HUES64 (cell line): ENCODE measurements around the gene SLC26A6. TPM values are rescaled to one million over a fixed set of nuclear protein-coding genes. Genes with fewer than 3 reads are reported as not detected.

ENCODE experiments used
- H3K27ac ChIP-seq: 2 replicates; pipeline ENCODE4 v1.7.0; 2013; ENCODE audit warnings: low read depth, low read length, inconsistent platforms
- H3K27me3 ChIP-seq: 2 replicates; pipeline ENCODE4 v1.6.1; 2013; ENCODE audit warnings: mild to moderate bottlenecking, low read length; ENCODE audit not compliant: insufficient read depth
- H3K36me3 ChIP-seq: 2 replicates; pipeline ENCODE4 v1.6.1; 2013; ENCODE audit warnings: mild to moderate bottlenecking, low read length; ENCODE audit not compliant: insufficient read depth
- H3K4me1 ChIP-seq: 2 replicates; pipeline ENCODE4 v1.6.1; 2013; ENCODE audit warnings: mild to moderate bottlenecking, low read length, moderate library complexity; ENCODE audit not compliant: insufficient read depth
- H3K4me3 ChIP-seq: 2 replicates; pipeline ENCODE4 v1.5.1; 2013; ENCODE audit warnings: mild to moderate bottlenecking, low read length, moderate library complexity
- H3K9ac ChIP-seq: 2 replicates; pipeline ENCODE4 v1.6.1; 2013; ENCODE audit warnings: mild to moderate bottlenecking, low read depth, low read length
- H3K9me3 ChIP-seq: 2 replicates; pipeline ENCODE4 v1.6.1; 2013; ENCODE audit warnings: low read depth, low read length; ENCODE audit not compliant: insufficient read depth
- whole genome bisulfite sequencing: fragments of 150-250, 120-280 bp; methylation state at CpG from one replicate; pipeline ENCODE4 v1.1.7; 2013; ENCODE audit warnings: missing lambda C conversion rate; 5-methylcytosine and 5-hydroxymethylcytosine counted together
- polyA plus RNA-seq, 2 experiments: library from polyadenylated mRNA; stranded (reverse); fragments of 50-300 nt; gene quantifications; one replicate each; pipeline ENCODE4 v1.2.3, GENCODE V29; 2013

Gene SLC26A6, protein sequence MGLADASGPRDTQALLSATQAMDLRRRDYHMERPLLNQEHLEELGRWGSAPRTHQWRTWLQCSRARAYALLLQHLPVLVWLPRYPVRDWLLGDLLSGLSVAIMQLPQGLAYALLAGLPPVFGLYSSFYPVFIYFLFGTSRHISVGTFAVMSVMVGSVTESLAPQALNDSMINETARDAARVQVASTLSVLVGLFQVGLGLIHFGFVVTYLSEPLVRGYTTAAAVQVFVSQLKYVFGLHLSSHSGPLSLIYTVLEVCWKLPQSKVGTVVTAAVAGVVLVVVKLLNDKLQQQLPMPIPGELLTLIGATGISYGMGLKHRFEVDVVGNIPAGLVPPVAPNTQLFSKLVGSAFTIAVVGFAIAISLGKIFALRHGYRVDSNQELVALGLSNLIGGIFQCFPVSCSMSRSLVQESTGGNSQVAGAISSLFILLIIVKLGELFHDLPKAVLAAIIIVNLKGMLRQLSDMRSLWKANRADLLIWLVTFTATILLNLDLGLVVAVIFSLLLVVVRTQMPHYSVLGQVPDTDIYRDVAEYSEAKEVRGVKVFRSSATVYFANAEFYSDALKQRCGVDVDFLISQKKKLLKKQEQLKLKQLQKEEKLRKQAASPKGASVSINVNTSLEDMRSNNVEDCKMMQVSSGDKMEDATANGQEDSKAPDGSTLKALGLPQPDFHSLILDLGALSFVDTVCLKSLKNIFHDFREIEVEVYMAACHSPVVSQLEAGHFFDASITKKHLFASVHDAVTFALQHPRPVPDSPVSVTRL
- polyA plus RNA-seq (2013, experiment 1 of 2), result 42.0 TPM
- polyA plus RNA-seq (2013, experiment 2 of 2), result 40.4 TPM

DNA sequence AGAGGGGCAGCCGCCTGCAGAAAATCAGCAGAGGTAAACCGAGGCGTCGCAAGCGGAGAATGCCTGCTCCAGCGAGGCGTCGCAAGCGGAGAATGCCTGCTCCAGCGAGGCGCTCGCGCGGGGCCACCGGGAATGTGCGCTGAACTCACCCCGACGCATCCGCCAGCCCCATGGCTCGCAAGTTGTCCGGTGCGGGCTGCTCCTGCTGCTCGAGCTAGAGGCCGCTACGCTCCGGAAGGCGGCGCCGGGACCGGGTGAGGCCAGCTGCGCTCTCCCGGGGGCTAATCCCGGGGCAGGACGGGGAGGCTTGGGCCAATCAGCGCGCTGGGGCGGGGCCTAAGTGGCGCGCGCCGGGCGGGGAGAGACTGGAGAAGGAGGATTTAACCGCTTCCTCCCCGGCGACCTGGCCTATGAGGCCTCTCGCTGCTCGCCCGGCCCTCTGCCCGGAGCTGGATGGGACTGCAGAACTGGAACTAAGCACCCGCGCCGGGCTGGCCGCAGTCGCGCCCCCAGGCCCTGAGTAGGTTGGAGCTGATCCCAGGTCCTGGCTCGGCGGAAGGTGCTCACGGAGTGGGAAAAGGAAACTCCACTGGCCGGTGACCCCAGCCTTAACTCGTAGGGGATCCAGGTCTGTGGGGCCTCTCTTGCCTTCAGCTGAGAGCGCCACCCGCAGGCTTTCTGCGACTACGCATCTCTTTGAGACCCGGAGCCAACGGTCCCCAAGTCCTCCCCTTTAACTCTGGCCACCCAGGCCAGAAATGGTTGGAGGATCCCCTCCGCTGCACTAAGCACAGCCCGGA is at the start of gene SLC26A6:
Gene SLC26A6 (minus strand): TSS at position 240 of the 800 bp plus-strand sequence. CDS start 68 bp downstream, at position 172.
- peak within 1 kb of the TSS; percentile 87 for H3K4me3 ChIP-seq
- no peaks in the 10 kb centered on the region for H3K27me3 ChIP-seq
- peak within 1 kb of the TSS; percentile 87 for H3K27ac ChIP-seq
- H3K36me3 ChIP-seq, result peaks cover 50% of the 10 kb centered on the region
- H3K4me1 ChIP-seq, result peaks cover 22% of the 10 kb centered on the region
- WGBS, result under 1% methylated on average over 68 of the region's 68 CpGs
- peak within 1 kb of the TSS; percentile 83 for H3K9ac ChIP-seq
- no peaks in the 10 kb centered on the region for H3K9me3 ChIP-seq

DNA sequence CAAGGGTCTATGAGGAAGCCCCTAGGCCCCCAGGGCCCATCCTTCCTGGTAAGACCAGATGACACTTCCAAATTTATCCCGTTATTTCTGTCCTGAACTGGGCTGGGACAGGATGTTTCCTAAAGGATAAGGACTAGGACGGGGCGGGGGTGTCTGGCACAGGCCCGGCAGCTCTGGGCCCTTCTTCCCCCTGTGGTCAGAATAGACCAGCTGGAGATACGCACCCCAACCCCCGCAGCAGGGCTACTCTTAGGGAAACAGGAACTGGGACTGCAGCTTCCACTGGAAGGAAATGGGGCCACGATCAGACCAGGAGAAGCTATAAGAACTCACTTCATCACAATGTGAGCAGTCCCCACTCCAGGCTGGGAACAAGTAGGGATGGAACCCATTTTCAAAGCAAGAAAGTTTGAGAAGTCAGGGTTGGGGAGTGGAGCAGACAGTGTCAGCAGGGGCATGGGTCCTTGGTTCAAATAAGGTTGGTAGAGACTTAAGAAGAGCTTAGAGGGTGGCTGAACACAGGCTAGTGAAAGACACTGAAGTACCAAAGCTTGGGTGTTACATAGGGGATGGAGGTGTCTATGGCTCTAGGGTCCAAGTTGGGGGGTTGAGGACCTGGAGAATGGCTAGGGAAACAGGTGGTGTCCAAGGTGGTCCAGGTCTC is 49.4 kb upstream of the SLC26A6 start:
- Histone ChIP-seq H3K9me3 (no peaks in the 10 kb centered on the region), H3K27me3 (no peaks in the 10 kb centered on the region), H3K4me3 (peak overlapping the region; percentile 90), H3K36me3 (peaks cover 57% of the 10 kb centered on the region), H3K27ac (no peak overlapping the region), H3K4me1 (peaks cover 9% of the 10 kb centered on the region), H3K9ac (no peak overlapping the region)
- WGBS, result 85% methylated on average over 7 of the region's 7 CpGs

DNA sequence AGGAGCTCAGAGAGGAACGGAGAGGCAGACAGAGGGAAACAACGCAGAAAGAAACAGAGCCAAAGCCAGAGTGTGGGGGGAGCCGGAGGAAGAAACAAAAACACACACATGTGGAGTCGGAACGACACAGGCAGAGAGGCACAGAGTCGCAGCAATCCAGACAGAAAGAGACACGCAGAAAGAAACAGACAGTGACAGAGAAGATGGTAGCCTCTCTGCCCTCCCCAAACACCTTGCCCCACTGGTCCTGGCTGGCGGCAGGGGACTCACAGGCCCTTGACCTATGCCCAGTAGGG is 48.7 kb upstream of the SLC26A6 start:
- H3K4me3 ChIP-seq, result peak overlapping the region; percentile 90
- no peaks in the 10 kb centered on the region for H3K27me3 ChIP-seq
- peaks cover 9% of the 10 kb centered on the region for H3K4me1 ChIP-seq
- H3K27ac ChIP-seq, result no peak overlapping the region
- 94% methylated on average over 8 of the region's 8 CpGs for WGBS
- peaks cover 57% of the 10 kb centered on the region for H3K36me3 ChIP-seq
- no peaks in the 10 kb centered on the region for H3K9me3 ChIP-seq
- no peak overlapping the region for H3K9ac ChIP-seq

DNA sequence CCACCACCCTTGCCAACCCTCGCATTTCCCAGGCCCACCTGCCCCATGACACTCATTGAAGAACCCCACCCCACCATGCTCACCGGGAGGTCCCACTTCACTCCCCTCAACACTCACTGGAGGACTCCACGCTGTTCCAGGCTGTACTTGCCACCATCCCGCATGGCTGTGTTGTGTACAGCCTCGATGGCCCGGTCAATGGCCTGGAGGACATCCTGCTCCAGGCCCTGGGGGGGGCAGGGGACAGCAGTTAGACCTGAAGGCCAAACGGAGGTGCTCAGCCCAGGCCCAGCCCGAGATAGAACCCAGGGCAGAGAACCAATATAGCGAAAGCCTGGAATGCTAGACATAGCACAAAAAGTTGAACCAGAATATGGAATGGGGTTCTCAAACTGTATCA is 47.5 kb upstream of the SLC26A6 start:
- peaks cover 9% of the 10 kb centered on the region for H3K4me1 ChIP-seq
- no peaks in the 10 kb centered on the region for H3K27me3 ChIP-seq
- no peak overlapping the region for H3K9ac ChIP-seq
- WGBS, result 93% methylated on average over 9 of the region's 9 CpGs
- no peak overlapping the region for H3K27ac ChIP-seq
- H3K9me3 ChIP-seq, result no peaks in the 10 kb centered on the region
- no peak overlapping the region for H3K4me3 ChIP-seq
- H3K36me3 ChIP-seq, result peaks cover 57% of the 10 kb centered on the region

DNA sequence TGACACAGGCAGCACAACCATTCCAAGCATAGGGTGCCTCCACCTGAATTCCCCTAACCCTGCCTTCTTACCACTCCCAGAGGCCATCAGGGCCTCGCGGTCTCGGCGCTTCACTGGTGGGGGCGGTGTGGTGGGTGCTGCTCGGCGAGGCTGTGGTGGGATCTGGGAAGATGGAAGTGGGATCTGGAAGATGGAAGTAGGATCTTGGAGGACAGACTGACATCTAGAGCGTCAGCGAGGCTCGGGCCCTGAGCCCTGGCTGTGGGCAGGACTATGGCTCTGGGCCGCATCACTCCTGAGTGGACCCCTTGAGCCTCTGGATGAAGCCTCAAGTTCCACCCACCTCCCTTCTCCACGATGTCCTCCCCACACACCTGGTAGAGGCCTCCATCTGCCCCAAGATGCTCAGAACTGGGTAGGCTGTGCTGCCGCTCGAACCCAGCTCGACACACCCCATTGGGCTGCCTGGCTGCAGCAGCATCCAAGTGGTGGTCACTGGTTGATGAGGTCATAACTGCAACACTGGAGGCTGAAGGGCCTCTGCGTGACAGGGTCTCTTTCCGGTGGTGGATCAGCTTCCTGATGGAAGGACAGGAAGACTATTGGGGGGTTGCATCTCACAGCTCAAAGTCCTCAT is 46.8 kb upstream of the SLC26A6 start:
- whole genome bisulfite sequencing, result 97% methylated on average over 17 of the region's 17 CpGs
- Histone ChIP-seq H3K9ac (no peak overlapping the region), H3K4me1 (peaks cover 9% of the 10 kb centered on the region), H3K9me3 (no peaks in the 10 kb centered on the region), H3K27ac (no peak overlapping the region), H3K36me3 (peaks cover 57% of the 10 kb centered on the region), H3K4me3 (no peak overlapping the region), H3K27me3 (no peaks in the 10 kb centered on the region)

DNA sequence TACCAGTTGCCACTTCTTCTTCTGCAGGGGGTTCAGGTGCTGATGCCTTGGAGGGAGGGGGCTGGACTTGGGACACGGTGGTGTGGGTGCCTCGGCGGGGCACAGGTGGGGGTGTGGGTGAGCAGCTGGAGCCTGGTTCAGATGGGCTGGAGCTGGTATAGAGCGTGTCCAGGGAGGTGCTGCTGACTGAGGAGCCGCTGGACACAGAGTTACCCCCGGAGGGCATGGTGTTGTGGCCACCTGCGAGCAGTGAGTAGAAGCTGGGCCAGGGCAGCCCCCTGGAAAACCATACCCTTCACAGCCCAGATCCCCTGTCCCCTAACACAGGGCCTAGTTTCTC is 46.2 kb upstream of the SLC26A6 start:
- H3K4me1 ChIP-seq, result peaks cover 9% of the 10 kb centered on the region
- no peak overlapping the region for H3K27ac ChIP-seq
- no peaks in the 10 kb centered on the region for H3K9me3 ChIP-seq
- 96% methylated on average over 7 of the region's 7 CpGs for WGBS
- no peaks in the 10 kb centered on the region for H3K27me3 ChIP-seq
- no peak overlapping the region for H3K4me3 ChIP-seq
- H3K9ac ChIP-seq, result no peak overlapping the region
- H3K36me3 ChIP-seq, result peaks cover 61% of the 10 kb centered on the region

DNA sequence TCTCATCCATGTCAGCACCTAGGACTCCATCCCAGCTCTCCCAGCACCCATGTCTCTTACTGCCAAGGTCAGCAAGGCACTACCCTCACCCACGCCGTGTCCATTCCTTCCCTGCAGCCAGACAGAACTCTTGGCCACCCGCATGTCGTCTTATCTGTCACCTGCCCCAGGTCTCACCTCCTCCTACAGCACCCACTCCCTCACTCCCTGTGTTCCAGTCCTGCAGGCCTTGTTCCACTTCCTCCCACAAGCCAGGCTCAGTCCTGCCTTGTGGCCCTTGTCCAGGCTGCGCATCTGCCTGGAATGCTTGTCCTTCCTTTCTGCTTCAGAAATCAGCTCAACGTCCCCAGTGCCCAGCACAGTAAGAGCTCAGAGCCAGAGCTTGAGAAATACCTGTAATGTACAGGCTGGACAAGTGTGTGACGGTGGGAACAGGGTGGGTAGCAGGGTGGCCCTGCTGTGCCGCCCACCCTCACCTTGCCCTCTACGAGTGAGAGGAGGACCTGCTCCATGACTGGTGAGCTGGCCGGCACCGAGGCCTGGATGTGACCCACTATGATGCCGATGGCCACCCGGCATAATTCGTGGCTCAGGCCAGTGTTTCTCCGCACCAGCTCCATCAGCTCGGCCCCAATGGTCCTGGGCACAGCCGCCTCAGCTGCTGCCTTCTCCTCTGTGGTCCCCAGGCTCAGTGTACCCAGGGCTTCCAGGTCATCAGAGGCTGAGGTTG is 45.7 kb upstream of the SLC26A6 start:
- H3K4me1 ChIP-seq, result peaks cover 9% of the 10 kb centered on the region
- 97% methylated on average over 17 of the region's 17 CpGs for WGBS
- H3K4me3 ChIP-seq, result no peak overlapping the region
- H3K9me3 ChIP-seq, result no peaks in the 10 kb centered on the region
- H3K27me3 ChIP-seq, result no peaks in the 10 kb centered on the region
- H3K36me3 ChIP-seq, result peaks cover 66% of the 10 kb centered on the region
- no peak overlapping the region for H3K27ac ChIP-seq
- H3K9ac ChIP-seq, result no peak overlapping the region

DNA sequence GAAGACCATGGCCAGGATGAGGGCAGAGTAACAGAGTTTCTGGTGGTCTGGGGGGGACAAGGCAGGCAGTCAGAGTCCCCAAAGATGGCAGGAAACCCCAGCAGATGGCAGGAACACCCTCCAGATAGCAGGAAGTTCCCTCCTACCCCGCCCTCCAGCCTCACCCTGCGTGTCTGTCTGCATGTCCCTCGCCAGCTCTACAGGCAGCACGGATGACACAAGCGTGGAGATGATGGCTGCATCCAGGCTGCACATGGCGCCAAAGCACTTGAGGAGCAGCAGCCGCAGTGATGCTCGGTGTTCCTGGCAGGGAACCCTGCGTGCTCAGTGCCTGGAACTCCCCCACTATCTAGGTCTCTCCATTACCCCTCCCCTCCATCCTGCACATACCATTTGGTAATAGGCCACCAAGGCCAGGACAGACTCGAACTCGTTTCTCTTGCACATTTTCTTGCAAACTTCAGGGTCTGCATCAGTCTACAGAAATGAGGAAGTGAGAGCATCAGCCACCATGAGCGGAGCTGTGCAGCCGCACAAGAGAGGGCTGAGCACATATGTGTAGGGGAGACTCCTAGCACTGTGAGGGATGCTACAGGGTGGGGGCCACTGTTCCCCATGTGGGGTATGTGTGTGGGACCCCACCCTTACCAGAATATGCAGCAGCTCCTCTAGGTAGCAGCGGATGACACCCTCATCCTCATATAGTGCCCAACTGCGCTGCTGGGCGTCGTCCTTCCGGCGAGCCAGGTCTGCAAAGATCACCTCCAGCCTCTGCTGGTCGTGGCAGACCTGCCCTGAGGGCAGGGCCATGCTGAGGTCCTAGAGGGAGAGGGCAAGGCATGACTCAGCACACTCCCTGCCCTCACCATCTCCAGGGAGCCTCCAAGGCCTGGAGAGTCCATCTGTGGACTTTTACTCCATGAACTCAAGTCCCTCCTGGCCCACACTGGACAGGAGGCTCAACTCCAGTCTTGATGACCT is 44.4 kb upstream of the SLC26A6 start:
- Histone ChIP-seq H3K4me1 (peaks cover 7% of the 10 kb centered on the region), H3K9ac (no peak overlapping the region), H3K27me3 (no peaks in the 10 kb centered on the region), H3K9me3 (no peaks in the 10 kb centered on the region), H3K27ac (no peak overlapping the region), H3K36me3 (peaks cover 76% of the 10 kb centered on the region), H3K4me3 (no peak overlapping the region)
- 94% methylated on average over 20 of the region's 20 CpGs for WGBS

DNA sequence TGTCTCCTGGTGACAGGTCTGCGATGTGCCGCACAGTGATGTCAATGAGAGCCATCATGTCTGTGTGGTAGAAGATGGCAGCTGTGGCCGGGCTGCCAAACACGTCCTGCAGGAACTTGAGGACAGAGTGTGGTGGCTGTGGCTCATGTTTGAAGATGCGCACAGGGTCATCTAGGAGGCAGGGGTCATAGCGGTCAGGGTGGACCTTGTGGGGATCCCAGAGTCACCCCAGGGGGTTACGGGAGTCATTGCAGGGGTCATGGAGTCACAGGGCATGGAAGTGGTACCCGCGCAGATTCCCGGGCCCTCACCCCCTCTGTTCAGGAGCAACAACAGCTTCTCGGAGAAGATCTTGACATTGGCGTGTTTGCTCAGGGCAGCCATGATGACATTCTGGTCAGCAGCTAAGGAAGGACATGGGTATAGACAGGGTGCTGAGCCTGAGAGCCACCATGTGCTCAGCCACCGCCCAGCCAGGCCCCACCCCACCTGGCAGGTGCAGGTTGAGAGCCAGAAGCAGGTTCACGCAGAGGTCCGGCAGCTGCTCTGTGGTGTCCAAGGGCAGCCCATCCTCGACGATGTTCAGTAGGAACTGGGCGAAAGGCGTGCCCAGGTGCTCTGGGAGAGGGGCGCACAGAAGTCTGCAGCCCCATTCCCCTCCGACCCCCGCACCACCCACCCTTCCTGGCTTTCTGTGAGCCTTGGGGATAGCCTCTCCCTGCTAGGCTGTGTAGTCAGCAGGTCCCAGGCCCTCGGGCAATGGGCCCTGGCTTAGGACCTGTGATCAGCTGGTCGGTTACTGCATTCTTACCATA is 43.5 kb upstream of the SLC26A6 start:
- Histone ChIP-seq H3K9me3 (no peaks in the 10 kb centered on the region), H3K36me3 (peaks cover 84% of the 10 kb centered on the region), H3K27ac (no peak overlapping the region), H3K4me3 (no peak overlapping the region), H3K27me3 (no peaks in the 10 kb centered on the region), H3K9ac (no peak overlapping the region), H3K4me1 (no peaks in the 10 kb centered on the region)
- 97% methylated on average over 24 of the region's 24 CpGs for WGBS
